CD4-positive, alpha-beta T cell (primary cell): ENCODE measurements around the gene SEC24B. TPM values are rescaled to one million over a fixed set of nuclear protein-coding genes. Genes with fewer than 3 reads are reported as not detected.

Source experiments
- ATAC-seq: fragments of 200-7000 bp; cut with Tn5 transposase; one replicate; pipeline ENCODE4 v1.10.0; 2022; ENCODE audit warnings: mild to moderate bottlenecking; ENCODE audit not compliant: poor library complexity
- CTCF ChIA-PET: fragments of 350-600 bp; sonication (Branson Sonifier 250); formaldehyde crosslinking; loops from one replicate; lab custom pipeline; 2021; ENCODE audit warnings: antibody characterized with exemption, inconsistent platforms; lab: Charles Lee
- POLR2A ChIA-PET: fragments of 350-600 bp; sonication (Branson Sonifier 250); formaldehyde crosslinking; loops from one replicate; lab custom pipeline; 2021; ENCODE audit warnings: antibody characterized with exemption, inconsistent platforms; lab: Charles Lee
- DNase-seq, 14 experiments: peaks; one replicate each; pipeline ENCODE4 v3.0.0-alpha.2; 2013 to 2020; ENCODE audit warnings: mixed read lengths in 2 of 14
- H3K27ac ChIP-seq, 2 donors: one replicate each; pipeline versions ENCODE4 v1.5.1 to v1.7.0; 2013; ENCODE audit warnings: low read length in 2 of 2, low read depth in 1 of 2, mild to moderate bottlenecking in 1 of 2
- H3K27me3 ChIP-seq, 2 experiments: 1 replicate in 1 of 2; 2 replicates in 1 of 2; pipeline versions ENCODE4 v1.6.1 to v1.7.0; 2013; ENCODE audit warnings: low read length in 2 of 2, control low read depth in 1 of 2, mild to moderate bottlenecking in 1 of 2, moderate library complexity in 1 of 2; ENCODE audit not compliant: insufficient read depth in 2 of 2, control insufficient read depth in 1 of 2
- H3K36me3 ChIP-seq: one replicate; pipeline ENCODE4 v1.6.1; 2013; ENCODE audit warnings: low read length, control low read depth; ENCODE audit not compliant: insufficient read depth
- H3K4me1 ChIP-seq: one replicate; pipeline ENCODE4 v1.6.1; 2013; ENCODE audit warnings: low read length, control low read depth; ENCODE audit not compliant: insufficient read depth
- H3K4me3 ChIP-seq: one replicate; pipeline ENCODE4 v1.5.1; 2013; ENCODE audit warnings: mild to moderate bottlenecking, low read length, moderate library complexity
- H3K9me3 ChIP-seq, 2 experiments: 1 replicate in 1 of 2; 2 replicates in 1 of 2; pipeline versions ENCODE4 v1.6.1 to v1.7.0; 2013; ENCODE audit warnings: low read length in 2 of 2, mild to moderate bottlenecking in 2 of 2, control low read depth in 1 of 2, moderate library complexity in 1 of 2; ENCODE audit not compliant: control insufficient read depth in 1 of 2, insufficient read depth in 1 of 2
- H3K27ac Mint-ChIP-seq: one replicate; pipeline ENCODE4 v1.8.0; 2020; ENCODE audit warnings: mixed read lengths
- H3K27me3 Mint-ChIP-seq: one replicate; pipeline ENCODE4 v1.8.0; 2021; ENCODE audit warnings: mixed read lengths
- H3K36me3 Mint-ChIP-seq: one replicate; pipeline ENCODE4 v1.8.0; 2021; ENCODE audit warnings: low read depth, mixed read lengths
- H3K4me1 Mint-ChIP-seq: one replicate; pipeline ENCODE4 v1.8.0; 2021; ENCODE audit warnings: low read depth, mixed read lengths
- H3K4me3 Mint-ChIP-seq: one replicate; pipeline ENCODE4 v1.8.0; 2020; ENCODE audit warnings: mild to moderate bottlenecking, mixed read lengths
- H3K9me3 Mint-ChIP-seq: one replicate; pipeline ENCODE4 v1.8.0; 2020; ENCODE audit warnings: mixed read lengths
- intact Hi-C, 2 experiments: fragments of 100-400 bp; cut with DNase I in 1 of 2; cut with micrococcal nuclease in 1 of 2; formaldehyde crosslinking; loops; one replicate each; pipeline versions ENCODE4 v1.15.1 to v1.9.0; 2023 to 2025; cut with DNase I, micrococcal nuclease
- total RNA-seq, 174 experiments: library from RNA in 2 of 174; stranded (reverse) in 2 of 174; gene quantifications; one replicate each; pipeline ENCODE4 v1.2.3 and lab custom pipeline; 2021 to 2026
- TF ChIP-seq, protein P1 (sequence below): fragments of 200-600 bp; IDR thresholded peaks from one replicate; pipeline ENCODE4 v1.8.0; 2022; ENCODE audit warnings: antibody characterized with exemption, mild to moderate bottlenecking

Gene SEC24B
- total RNA-seq, 2 experiments from 2014 or later = 41.5 to 45.9 TPM

DNA sequence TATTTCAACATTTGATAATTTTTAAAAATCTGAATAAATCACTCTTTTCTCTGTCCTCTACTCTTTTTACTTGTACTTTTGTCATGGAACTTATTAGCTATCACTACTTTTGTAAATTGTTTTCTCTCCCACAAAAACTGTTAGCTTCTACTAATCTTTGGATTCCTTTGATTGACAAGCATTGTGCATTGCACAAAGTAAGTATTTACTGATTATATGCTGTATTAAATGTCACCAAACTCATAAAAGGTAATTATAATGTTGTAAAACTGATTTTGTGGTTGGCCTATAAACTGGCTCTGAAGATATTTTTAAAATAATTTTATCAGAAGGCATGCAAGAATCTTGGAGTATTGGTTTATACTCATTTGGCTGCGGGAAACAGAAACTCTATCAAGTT lies 15.0 kb upstream of the SEC24B start:
- Mint-ChIP-seq H3K36me3 (no peaks in the 10 kb centered on the region), H3K4me3 (no peak overlapping the region), H3K4me1 (peaks cover 3% of the 10 kb centered on the region), H3K27ac (no peak overlapping the region), H3K9me3 (no peaks in the 10 kb centered on the region), H3K27me3 (no peaks in the 10 kb centered on the region)
- POLR2A ChIA-PET = interaction anchor here (1.1 kb wide), 1 partner anchor 312 kb away, joined by 3 read pairs; no protein-coding TSS in a partner anchor
- DNase-seq (no peak), ATAC-seq (no peak)
- H3K9me3 ChIP-seq = no peaks in the 10 kb centered on the region
- CTCF ChIA-PET = interaction anchor here (0.6 kb wide), 1 partner anchor 13 kb away, joined by 3 read pairs; no protein-coding TSS in a partner anchor
- no peaks in the 10 kb centered on the region for H3K36me3 ChIP-seq
- no peak overlapping the region for H3K27ac ChIP-seq
- H3K4me3 ChIP-seq = no peak overlapping the region
- TF ChIP-seq, protein P1, sequence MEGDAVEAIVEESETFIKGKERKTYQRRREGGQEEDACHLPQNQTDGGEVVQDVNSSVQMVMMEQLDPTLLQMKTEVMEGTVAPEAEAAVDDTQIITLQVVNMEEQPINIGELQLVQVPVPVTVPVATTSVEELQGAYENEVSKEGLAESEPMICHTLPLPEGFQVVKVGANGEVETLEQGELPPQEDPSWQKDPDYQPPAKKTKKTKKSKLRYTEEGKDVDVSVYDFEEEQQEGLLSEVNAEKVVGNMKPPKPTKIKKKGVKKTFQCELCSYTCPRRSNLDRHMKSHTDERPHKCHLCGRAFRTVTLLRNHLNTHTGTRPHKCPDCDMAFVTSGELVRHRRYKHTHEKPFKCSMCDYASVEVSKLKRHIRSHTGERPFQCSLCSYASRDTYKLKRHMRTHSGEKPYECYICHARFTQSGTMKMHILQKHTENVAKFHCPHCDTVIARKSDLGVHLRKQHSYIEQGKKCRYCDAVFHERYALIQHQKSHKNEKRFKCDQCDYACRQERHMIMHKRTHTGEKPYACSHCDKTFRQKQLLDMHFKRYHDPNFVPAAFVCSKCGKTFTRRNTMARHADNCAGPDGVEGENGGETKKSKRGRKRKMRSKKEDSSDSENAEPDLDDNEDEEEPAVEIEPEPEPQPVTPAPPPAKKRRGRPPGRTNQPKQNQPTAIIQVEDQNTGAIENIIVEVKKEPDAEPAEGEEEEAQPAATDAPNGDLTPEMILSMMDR = no peak
- no peaks in the 10 kb centered on the region for H3K27me3 ChIP-seq
- H3K4me1 ChIP-seq = peaks cover 4% of the 10 kb centered on the region
- intact Hi-C loops = no loop called here

DNA sequence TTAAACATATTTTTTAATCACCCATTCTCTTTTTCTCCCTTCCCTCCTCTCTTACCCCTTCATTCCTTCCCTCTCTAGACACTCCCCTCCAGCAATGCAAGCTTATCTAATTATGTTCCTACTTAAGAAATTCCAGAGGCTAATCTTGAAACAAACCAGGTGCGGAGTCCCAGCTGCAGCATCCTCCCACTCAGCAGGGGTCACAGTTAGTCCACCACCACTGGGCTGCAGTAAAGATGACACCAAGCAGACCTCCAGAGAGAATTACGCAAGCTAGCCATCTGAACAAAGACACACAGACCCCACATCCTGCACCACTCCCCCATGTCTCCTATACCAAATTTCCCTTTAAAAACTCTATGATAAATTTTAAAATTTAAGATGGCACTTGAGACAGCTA lies 13.9 kb upstream of the SEC24B start:
- Histone ChIP-seq H3K36me3 (no peaks in the 10 kb centered on the region), H3K4me3 (no peak overlapping the region), H3K4me1 (peaks cover 4% of the 10 kb centered on the region), H3K27me3 (no peaks in the 10 kb centered on the region), H3K27ac (no peak overlapping the region), H3K9me3 (no peaks in the 10 kb centered on the region)
- ATAC-seq (no peak), DNase-seq (no peak)
- POLR2A ChIA-PET = interaction anchor here (0.6 kb wide), 1 partner anchor 771 kb away, joined by 3 read pairs; no protein-coding TSS in a partner anchor
- Mint-ChIP-seq H3K27me3 (no peaks in the 10 kb centered on the region), H3K4me3 (no peak overlapping the region), H3K27ac (no peak overlapping the region), H3K9me3 (no peaks in the 10 kb centered on the region), H3K36me3 (no peaks in the 10 kb centered on the region), H3K4me1 (peaks cover 3% of the 10 kb centered on the region)
- CTCF ChIA-PET = interaction anchor here (0.9 kb wide), 1 partner anchor 86 kb away, joined by 3 read pairs; no protein-coding TSS in a partner anchor
- TF ChIP-seq, protein P1 = no peak
- intact Hi-C loops = loop anchor here in 1 of 2 experiments (5.0 kb wide), 2 partner anchors 383 to 1093 kb away; partner anchors contain the start of gene CFI

DNA sequence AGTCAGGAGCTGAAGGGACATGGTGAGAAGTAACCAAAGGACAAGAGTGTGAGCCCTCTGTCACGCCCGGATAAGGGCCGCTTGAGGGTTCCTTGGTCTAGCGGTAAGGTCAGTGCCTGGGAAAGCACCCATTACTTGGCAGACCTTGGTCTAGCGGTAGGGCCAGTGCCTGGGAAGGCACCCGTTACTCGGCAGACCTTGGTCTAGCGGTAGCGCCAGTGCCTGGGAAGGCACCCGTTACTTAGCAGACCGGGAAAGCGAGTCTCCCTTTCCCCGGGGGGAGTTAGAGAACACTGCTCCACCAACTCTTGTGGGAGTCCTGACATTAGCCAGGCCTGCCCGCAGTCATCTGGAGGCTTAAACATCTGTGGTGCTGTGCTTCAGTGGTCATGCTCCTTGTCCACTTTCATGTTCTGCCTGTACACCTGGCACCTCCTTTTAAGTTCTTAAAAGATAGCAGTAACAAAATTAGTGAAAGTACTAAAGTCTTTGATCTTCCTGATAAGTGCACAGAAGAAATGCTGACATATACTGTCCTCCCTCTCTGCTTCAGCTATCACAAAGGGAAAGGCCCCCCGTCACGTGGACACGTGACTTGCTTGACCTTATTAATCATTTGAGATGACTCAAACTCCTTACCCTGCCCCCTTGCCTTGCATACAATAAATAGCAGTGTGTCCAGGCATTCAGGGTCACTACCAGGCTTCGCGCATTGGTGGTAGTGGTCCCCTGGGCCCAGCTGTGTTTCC lies 9.3 kb upstream of the SEC24B start:
- no peaks in the 10 kb centered on the region for H3K36me3 Mint-ChIP-seq
- no peak for ATAC-seq
- Histone ChIP-seq H3K9me3 (no peaks in the 10 kb centered on the region), H3K4me3 (no peak overlapping the region), H3K27ac (no peak overlapping the region), H3K4me1 (peaks cover 4% of the 10 kb centered on the region), H3K27me3 (no peaks in the 10 kb centered on the region), H3K36me3 (no peaks in the 10 kb centered on the region)
- TF ChIP-seq, protein P1 = no peak
- H3K27ac Mint-ChIP-seq = no peak overlapping the region
- no peak for DNase-seq
- ChIA-PET POLR2A (no interaction called here), CTCF (interaction anchor here (2.4 kb wide), 1 partner anchor 9 kb away, joined by 11 read pairs; the partner anchor contains the start of gene SEC24B)
- intact Hi-C loops = loop anchor here in 1 of 2 experiments (5.0 kb wide), 2 partner anchors 378 to 1088 kb away; partner anchors contain the start of gene CFI
- no peaks in the 10 kb centered on the region for H3K9me3 Mint-ChIP-seq
- peaks cover 3% of the 10 kb centered on the region for H3K4me1 Mint-ChIP-seq
- no peak overlapping the region for H3K4me3 Mint-ChIP-seq
- H3K27me3 Mint-ChIP-seq = no peaks in the 10 kb centered on the region
